DOHH2 (cell line): ENCODE results near the gene CENPA.
"Not testable (repeated sequence)": the region's sequence is repeated elsewhere in the genome, so short reads cannot be mapped to it uniquely, and the experiment has no call there.

Experiments
- EZH2phosphoT487 ChIP-seq: fragments of 200-600 bp; sonication (generic); IDR thresholded peaks from 2 replicates; pipeline ENCODE4 v1.6.1; 2017; ENCODE audit warnings: borderline replicate concordance, mild to moderate bottlenecking, antibody characterized with exemption, low read length, moderate library complexity, mixed read lengths
- TF ChIP-seq, protein P1 (sequence below): fragments of 200-600 bp; sonication (generic); IDR thresholded peaks from one replicate; pipeline ENCODE4 v1.5.1; 2014; ENCODE audit warnings: antibody characterized with exemption, mild to moderate bottlenecking, low read depth, low read length; ENCODE audit not compliant: poor library complexity, severe bottlenecking

- TF ChIP-seq, protein P1, sequence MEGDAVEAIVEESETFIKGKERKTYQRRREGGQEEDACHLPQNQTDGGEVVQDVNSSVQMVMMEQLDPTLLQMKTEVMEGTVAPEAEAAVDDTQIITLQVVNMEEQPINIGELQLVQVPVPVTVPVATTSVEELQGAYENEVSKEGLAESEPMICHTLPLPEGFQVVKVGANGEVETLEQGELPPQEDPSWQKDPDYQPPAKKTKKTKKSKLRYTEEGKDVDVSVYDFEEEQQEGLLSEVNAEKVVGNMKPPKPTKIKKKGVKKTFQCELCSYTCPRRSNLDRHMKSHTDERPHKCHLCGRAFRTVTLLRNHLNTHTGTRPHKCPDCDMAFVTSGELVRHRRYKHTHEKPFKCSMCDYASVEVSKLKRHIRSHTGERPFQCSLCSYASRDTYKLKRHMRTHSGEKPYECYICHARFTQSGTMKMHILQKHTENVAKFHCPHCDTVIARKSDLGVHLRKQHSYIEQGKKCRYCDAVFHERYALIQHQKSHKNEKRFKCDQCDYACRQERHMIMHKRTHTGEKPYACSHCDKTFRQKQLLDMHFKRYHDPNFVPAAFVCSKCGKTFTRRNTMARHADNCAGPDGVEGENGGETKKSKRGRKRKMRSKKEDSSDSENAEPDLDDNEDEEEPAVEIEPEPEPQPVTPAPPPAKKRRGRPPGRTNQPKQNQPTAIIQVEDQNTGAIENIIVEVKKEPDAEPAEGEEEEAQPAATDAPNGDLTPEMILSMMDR, result not testable (repeated sequence)
- not testable (repeated sequence) for TF ChIP-seq EZH2phosphoT487
Measured at GRCh38 chr2:26760991-26761390, 24.9 kb upstream of the CENPA start.
